Neuronal stem cell (in vitro differentiated cells): ENCODE data around the gene MRPL58.
"Not testable (repeated sequence)": the region's sequence is repeated elsewhere in the genome, so short reads cannot be mapped to it uniquely, and the experiment has no call there.

Experiments
- DNase-seq: peaks from one replicate; pipeline ENCODE4 v3.0.0-alpha.2; 2013; ENCODE audit warnings: low spot score
- H2AFZ ChIP-seq: one replicate; pipeline ENCODE4 v1.6.1; 2013; ENCODE audit warnings: mild to moderate bottlenecking, low read length, inconsistent platforms
- H2AK5ac ChIP-seq: 2 replicates; pipeline ENCODE4 v1.6.1; 2013; ENCODE audit warnings: low read depth, mild to moderate bottlenecking, inconsistent platforms, low read length, moderate library complexity, mixed read lengths
- H2BK120ac ChIP-seq: 2 replicates; pipeline ENCODE4 v1.6.1; 2013; ENCODE audit warnings: low read depth, mild to moderate bottlenecking, inconsistent platforms, low read length, moderate library complexity, mixed read lengths
- H2BK12ac ChIP-seq: one replicate; pipeline ENCODE4 v1.6.1; 2013; ENCODE audit warnings: low read length, inconsistent platforms
- H2BK15ac ChIP-seq: 2 replicates; pipeline ENCODE4 v1.6.1; 2013; ENCODE audit warnings: mild to moderate bottlenecking, low read length, inconsistent platforms, mixed read lengths
- H2BK5ac ChIP-seq: one replicate; pipeline ENCODE4 v1.6.1; 2013; ENCODE audit warnings: inconsistent platforms, mild to moderate bottlenecking, low read length, moderate library complexity
- H3K14ac ChIP-seq: one replicate; pipeline ENCODE4 v1.6.1; 2013; ENCODE audit warnings: low read length, inconsistent platforms
- H3K18ac ChIP-seq: 2 replicates; pipeline ENCODE4 v1.6.1; 2013; ENCODE audit warnings: low read length, inconsistent platforms
- H3K23ac ChIP-seq: 2 replicates; pipeline ENCODE4 v1.6.1; 2013; ENCODE audit warnings: low read depth, mild to moderate bottlenecking, mixed read lengths, low read length, inconsistent platforms; ENCODE audit not compliant: poor library complexity
- H3K27ac ChIP-seq: replicated peaks from 3 replicates; pipeline ENCODE4 v1.5.1; 2013; ENCODE audit warnings: low read length, inconsistent platforms
- H3K27me3 ChIP-seq, 3 experiments: 2 replicates each; pipeline ENCODE4 v1.6.1; 2013; ENCODE audit warnings: low read length in 3 of 3, mild to moderate bottlenecking in 2 of 3, inconsistent platforms in 1 of 3, low read depth in 1 of 3, mixed read lengths in 1 of 3, moderate library complexity in 1 of 3; ENCODE audit not compliant: control insufficient read depth in 3 of 3, insufficient read depth in 3 of 3
- H3K36me3 ChIP-seq, 2 donors: replicated peaks in 1 of 2; 2 replicates each; pipeline ENCODE4 v1.6.1; 2013; ENCODE audit warnings: low read length in 2 of 2; ENCODE audit not compliant: control insufficient read depth in 2 of 2, insufficient read depth in 2 of 2
- H3K4ac ChIP-seq: 2 replicates; pipeline ENCODE4 v1.6.1; 2013; ENCODE audit warnings: inconsistent platforms, mild to moderate bottlenecking, low read length, moderate library complexity
- H3K4me1 ChIP-seq, 2 donors: 1 replicate in 1 of 2; 2 replicates in 1 of 2; pipeline ENCODE4 v1.6.1; 2013; ENCODE audit warnings: low read length in 2 of 2, low read depth in 1 of 2; ENCODE audit not compliant: control insufficient read depth in 2 of 2, insufficient read depth in 1 of 2
- H3K4me2 ChIP-seq: one replicate; pipeline ENCODE4 v1.6.1; 2013; ENCODE audit warnings: mild to moderate bottlenecking, low read length, inconsistent platforms; ENCODE audit not compliant: insufficient read depth, poor library complexity, severe bottlenecking
- H3K4me3 ChIP-seq, 2 donors: 2 replicates each; pipeline ENCODE4 v1.5.1; 2013; ENCODE audit warnings: low read length in 2 of 2, mild to moderate bottlenecking in 2 of 2, inconsistent platforms in 1 of 2, moderate library complexity in 1 of 2
- H3K79me1 ChIP-seq: one replicate; pipeline ENCODE4 v1.6.1; 2013; ENCODE audit warnings: low read depth, mild to moderate bottlenecking, inconsistent platforms, low read length, moderate library complexity
- H3K9ac ChIP-seq: one replicate; pipeline ENCODE4 v1.6.1; 2013; ENCODE audit warnings: mild to moderate bottlenecking, low read depth, low read length, inconsistent platforms; ENCODE audit not compliant: poor library complexity
- H3K9me3 ChIP-seq, 2 donors: replicated peaks in 1 of 2; 2 replicates each; pipeline versions ENCODE3 to v1.6.1; 2013; ENCODE audit warnings: low read length in 2 of 2, mild to moderate bottlenecking in 2 of 2, inconsistent platforms in 1 of 2, low read depth in 1 of 2, mixed read lengths in 1 of 2, moderate library complexity in 1 of 2; ENCODE audit not compliant: control insufficient read depth in 2 of 2, insufficient read depth in 1 of 2
- H4K8ac ChIP-seq: one replicate; pipeline ENCODE4 v1.6.1; 2013; ENCODE audit warnings: low read depth, mild to moderate bottlenecking, inconsistent platforms, low read length, moderate library complexity
- H4K91ac ChIP-seq: one replicate; pipeline ENCODE4 v1.6.1; 2013; ENCODE audit warnings: low read length, low read depth, mild to moderate bottlenecking, inconsistent platforms; ENCODE audit not compliant: poor library complexity
- WGBS, 2 donors: extraction: QIAGEN DNeasy Blood & Tissue Kit; methylation state at CpG; one replicate each; pipeline ENCODE4 v1.1.7; 2013; ENCODE audit warnings: missing lambda C conversion rate in 2 of 2, mixed read lengths in 1 of 2; ENCODE audit not compliant: insufficient read length in 2 of 2, insufficient replicate concordance in 1 of 2; ENCODE audit errors: extremely low coverage in 2 of 2; 5-methylcytosine and 5-hydroxymethylcytosine counted together

Gene MRPL58

DNA sequence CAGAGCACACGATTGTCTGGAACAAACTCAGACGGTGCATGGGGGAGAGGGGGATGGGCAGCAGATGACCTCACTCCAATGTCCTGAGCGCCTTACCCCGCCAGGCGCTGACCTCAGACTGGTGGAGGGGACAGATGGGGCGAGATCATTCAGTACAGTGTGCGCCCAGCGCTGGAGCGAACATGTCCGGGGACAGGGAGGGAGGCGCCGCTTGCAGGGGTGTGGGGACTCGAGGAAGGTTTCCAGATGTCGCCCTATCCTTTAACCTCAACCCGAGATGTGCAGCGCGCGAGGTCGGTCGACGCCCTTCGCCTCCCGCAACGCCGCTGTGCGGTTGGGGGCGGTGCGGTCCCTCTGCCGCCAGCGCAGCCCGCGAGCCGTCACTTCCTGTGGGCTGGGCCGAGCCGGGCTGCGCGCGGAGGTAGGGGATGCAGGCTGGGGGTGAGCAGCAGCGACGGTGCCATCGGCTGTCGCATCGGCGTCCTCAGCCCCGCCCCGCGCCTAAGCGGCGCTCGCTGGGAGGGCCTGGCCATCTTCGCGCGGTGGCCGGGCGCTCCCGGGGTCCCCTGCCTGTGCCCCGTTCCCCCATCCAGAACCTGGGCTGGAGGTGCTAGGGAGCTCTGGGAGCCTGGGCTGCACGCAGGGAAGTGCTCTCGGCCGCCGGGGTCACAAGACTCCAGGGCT, 30.3 kb upstream of the MRPL58 start:
- Histone ChIP-seq H3K27ac (peak overlapping the region; percentile 78), H2AK5ac (no peak overlapping the region), H3K9me3 (peaks cover 0 to 2% of the 10 kb centered on the region in 2 donors), H3K14ac (peak overlapping the region; percentile 78), H3K4me1 (peaks cover 2 to 6% of the 10 kb centered on the region in 2 donors), H2BK15ac (peak overlapping the region; percentile 97), H3K4me3 (peak overlapping the region; percentile 88 to 92), H3K4ac (no peak overlapping the region), H2BK5ac (peak overlapping the region; percentile 92), H3K9ac (peak overlapping the region; percentile 88), H2AFZ (peak overlapping the region; percentile 90), H2BK120ac (no peak overlapping the region), H3K27me3 (peaks cover 0 to 3% (median 0%) of the 10 kb centered on the region in 3 experiments), H3K36me3 (no peaks in the 10 kb centered on the region), H3K23ac (peak overlapping the region; percentile 98), H4K91ac (no peak overlapping the region), H3K79me1 (no peaks in the 10 kb centered on the region), H3K18ac (peak overlapping the region; percentile 99), H3K4me2 (peak overlapping the region; percentile 79), H2BK12ac (no peak overlapping the region), H4K8ac (peak overlapping the region; percentile 87)
- peak; percentile 78 for DNase-seq
- WGBS, 2 donors, result no CpG with 5 or more reads among the region's 61 CpGs

DNA sequence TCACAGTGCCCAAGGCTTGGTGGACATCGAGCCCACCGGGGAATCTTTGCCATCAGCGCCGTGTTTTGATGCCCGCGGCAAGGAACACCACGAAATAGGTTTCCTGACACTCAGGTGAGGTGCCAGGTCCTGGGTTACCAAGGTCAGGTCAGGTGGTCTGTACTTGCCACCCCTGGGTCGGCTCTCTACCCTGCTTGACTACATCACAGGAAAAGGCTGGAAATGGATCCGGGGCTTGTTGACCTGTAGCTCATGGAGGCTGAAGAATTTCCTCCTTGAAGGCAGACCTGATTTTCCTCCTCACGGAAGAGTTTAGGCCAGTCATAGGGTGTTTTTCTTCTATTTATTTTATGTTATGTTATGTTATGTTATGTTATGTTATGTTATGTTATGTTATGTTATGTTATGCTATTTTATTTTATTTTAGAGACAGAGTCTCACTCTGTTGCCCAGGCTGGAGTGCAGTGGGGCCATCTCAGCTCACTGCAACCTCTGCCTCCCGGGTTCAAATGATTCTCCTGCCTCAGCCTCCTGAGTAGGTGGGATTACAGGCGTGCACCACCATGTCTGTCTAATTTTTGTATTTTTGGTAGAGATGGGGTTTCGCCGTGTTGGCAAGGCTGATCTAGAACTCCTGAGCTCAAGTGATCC, 29.7 kb upstream of the MRPL58 start:
- H4K8ac ChIP-seq, H2BK15ac ChIP-seq, DNase-seq, H2AK5ac ChIP-seq, H2BK12ac ChIP-seq, H3K4me1 ChIP-seq, H3K36me3 ChIP-seq, H4K91ac ChIP-seq, H3K79me1 ChIP-seq, H2BK120ac ChIP-seq, H3K4ac ChIP-seq, H3K9me3 ChIP-seq, H3K27me3 ChIP-seq: not testable (repeated sequence)
- Histone ChIP-seq H3K14ac (peak overlapping the region; percentile 78), H3K4me3 (peak overlapping the region; percentile 88 to 92), H3K23ac (peak overlapping the region; percentile 98), H3K18ac (peak overlapping the region; percentile 99), H3K27ac (peak overlapping the region; percentile 69), H3K9ac (peak overlapping the region; percentile 88), H3K4me2 (peak overlapping the region; percentile 79), H2AFZ (peak overlapping the region; percentile 90), H2BK5ac (peak overlapping the region; percentile 92)
- no CpG with 5 or more reads among the region's 14 CpGs for whole genome bisulfite sequencing, 2 donors

DNA sequence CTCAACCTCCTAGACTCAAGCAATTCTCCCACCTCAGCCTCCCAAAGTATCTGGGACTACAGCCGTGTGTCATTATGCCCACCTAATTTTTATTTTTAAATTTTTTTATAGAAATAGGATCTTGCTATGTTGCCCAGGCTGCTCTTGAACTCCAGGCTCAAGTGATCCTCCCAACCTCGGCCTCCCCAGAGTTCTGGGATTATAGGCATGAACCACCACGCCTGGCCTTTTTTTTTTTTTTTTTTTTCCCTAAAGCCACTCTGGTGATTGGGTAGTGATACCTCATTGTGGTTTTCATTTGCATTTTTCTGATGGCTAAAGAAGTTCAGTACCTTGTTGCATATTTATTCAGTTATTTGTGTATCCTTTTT, 26.3 kb upstream of the MRPL58 start:
- Histone ChIP-seq H2AFZ (no peak overlapping the region), H3K4me2 (no peak overlapping the region), H4K8ac (no peak overlapping the region), H3K4me1 (peaks cover 8 to 13% of the 10 kb centered on the region in 2 donors), H3K27me3 (no peaks in the 10 kb centered on the region), H3K4me3 (no peak overlapping the region), H3K36me3 (peaks cover 2 to 10% of the 10 kb centered on the region in 2 donors), H3K23ac (no peak overlapping the region), H3K14ac (no peak overlapping the region), H3K79me1 (peaks cover 14% of the 10 kb centered on the region), H2AK5ac (no peak overlapping the region), H3K18ac (no peak overlapping the region), H2BK5ac (no peak overlapping the region), H2BK15ac (no peak overlapping the region), H3K4ac (no peak overlapping the region), H2BK120ac (no peak overlapping the region), H2BK12ac (no peak overlapping the region), H3K27ac (no peak overlapping the region), H4K91ac (no peak overlapping the region), H3K9me3 (no peaks in the 10 kb centered on the region), H3K9ac (no peak overlapping the region)
- no CpG with 5 or more reads among the region's 3 CpGs for WGBS, 2 donors
- no peak for DNase-seq

DNA sequence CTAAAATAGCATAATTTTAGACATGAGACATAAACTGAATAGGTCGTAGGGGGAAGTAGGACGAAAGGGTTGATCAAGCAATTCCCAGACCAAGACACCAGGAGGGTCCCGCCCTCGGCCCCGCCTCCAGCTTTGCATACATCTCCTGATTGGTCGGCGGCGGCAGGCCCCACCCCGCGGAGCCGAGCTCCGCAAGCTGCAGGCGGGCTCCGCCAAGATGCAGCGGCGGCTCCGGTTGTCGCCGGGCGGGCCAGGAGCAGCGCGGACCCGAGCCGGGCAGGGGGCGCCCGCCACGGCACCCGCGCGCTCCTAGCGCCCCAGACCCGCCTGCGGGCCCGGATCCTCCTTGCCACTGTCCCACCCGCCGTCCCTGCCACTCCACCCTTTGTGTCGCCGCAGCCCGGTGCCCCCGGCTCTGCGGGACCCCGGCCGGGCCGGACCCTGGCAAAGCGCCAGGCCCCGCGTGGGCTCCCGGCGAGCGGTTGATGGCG, 25.0 kb upstream of the MRPL58 start, which contains the start of gene CDR2L:
Gene CDR2L, plus strand, starts transcription at position 215 of the 491 bp plus-strand sequence. CDS start 412 bp downstream, outside the sequence.
- no peaks in the 10 kb centered on the region for H3K9me3 ChIP-seq
- no peak within 1 kb of the TSS for H3K4ac ChIP-seq
- H3K4me2 ChIP-seq, result peak within 1 kb of the TSS; percentile 87
- H3K9ac ChIP-seq, result peak within 1 kb of the TSS; percentile 88
- WGBS, 2 donors, result no CpG with 5 or more reads among the region's 51 CpGs
- H3K14ac ChIP-seq, result no peak within 1 kb of the TSS
- H3K36me3 ChIP-seq, result peaks cover 2 to 19% of the 10 kb centered on the region in 2 donors
- peak within 1 kb of the TSS; percentile 28 for H3K23ac ChIP-seq
- H4K8ac ChIP-seq, result no peak within 1 kb of the TSS
- peaks cover 8% of the 10 kb centered on the region in 2 donors for H3K4me1 ChIP-seq
- H2BK120ac ChIP-seq, result no peak within 1 kb of the TSS
- H3K18ac ChIP-seq, result peak within 1 kb of the TSS; percentile 95
- H2AFZ ChIP-seq, result peak within 1 kb of the TSS; percentile 98
- peak within 1 kb of the TSS; percentile 81 to 99 for H3K4me3 ChIP-seq
- peak within 1 kb of the TSS; percentile 40 for H2AK5ac ChIP-seq
- peak within 1 kb of the TSS; percentile 84 for H3K27ac ChIP-seq
- peak within 1 kb of the TSS; percentile 88 for H2BK5ac ChIP-seq
- H3K27me3 ChIP-seq, result no peaks in the 10 kb centered on the region
- H2BK12ac ChIP-seq, result no peak within 1 kb of the TSS
- no peak within 1 kb of the TSS for H2BK15ac ChIP-seq
- peak; percentile 91 for DNase-seq
- peaks cover 14% of the 10 kb centered on the region for H3K79me1 ChIP-seq
- no peak within 1 kb of the TSS for H4K91ac ChIP-seq
